Measurements from ENCODE around the gene SUPT4H1. TPM values are rescaled to one million over a fixed set of nuclear protein-coding genes. Genes with fewer than 3 reads are reported as not detected.

The SUPT4H1 gene
- total RNA-seq, 1 donor from 2014 or later: 82.4 TPM

GRCh38 chr17:58313815-58314705 is 37.9 kb downstream of the SUPT4H1 start:
- no peaks in the 10 kb centered on the region for H3K4me1 ChIP-seq
- no peaks in the 10 kb centered on the region for H3K9me3 ChIP-seq
- ATAC-seq (no peak), DNase-seq (no peak)
- TF ChIP-seq CTCF (IDR thresholded peaks at IDR 0.05): no peak
- H3K27ac ChIP-seq: no peak overlapping the region
- H3K27me3 ChIP-seq (ENCODE audit: low read depth): no peaks in the 10 kb centered on the region
- H3K4me3 ChIP-seq: no peak overlapping the region
- intact Hi-C loops (cut with DNase I): no loop called here
- H3K36me3 ChIP-seq: no peaks in the 10 kb centered on the region

- no peak for ATAC-seq
- Histone ChIP-seq H3K27ac (no peak overlapping the region), H3K27me3 (ENCODE audit: low read depth) (no peaks in the 10 kb centered on the region), H3K9me3 (no peaks in the 10 kb centered on the region), H3K4me3 (no peak overlapping the region), H3K36me3 (no peaks in the 10 kb centered on the region), H3K4me1 (no peaks in the 10 kb centered on the region)
- TF ChIP-seq CTCF (IDR thresholded peaks at IDR 0.05): no peak
- no peak for DNase-seq
- intact Hi-C loops (cut with DNase I): no loop called here
These were observed 39.2 kb downstream of the SUPT4H1 start for GRCh38 chr17:58312829-58313228.

- no peak for ATAC-seq
- intact Hi-C loops (cut with DNase I): no loop called here
- no peak for TF ChIP-seq CTCF (IDR thresholded peaks at IDR 0.05)
- no peaks in the 10 kb centered on the region for H3K4me1 ChIP-seq
- no peak overlapping the region for H3K4me3 ChIP-seq
- no peaks in the 10 kb centered on the region for H3K36me3 ChIP-seq
- H3K27me3 ChIP-seq (ENCODE audit: low read depth): no peaks in the 10 kb centered on the region
- no peak for DNase-seq
- H3K9me3 ChIP-seq: no peaks in the 10 kb centered on the region
- no peak overlapping the region for H3K27ac ChIP-seq
These were observed 39.9 kb downstream of the SUPT4H1 start for GRCh38 chr17:58312021-58312630.

- no peak for ATAC-seq
- DNase-seq: no peak
- Histone ChIP-seq H3K9me3 (no peaks in the 10 kb centered on the region), H3K27me3 (ENCODE audit: low read depth) (no peaks in the 10 kb centered on the region), H3K4me3 (no peak overlapping the region), H3K27ac (no peak overlapping the region), H3K4me1 (no peaks in the 10 kb centered on the region), H3K36me3 (no peaks in the 10 kb centered on the region)
- intact Hi-C loops (cut with DNase I): no loop called here
- TF ChIP-seq CTCF (IDR thresholded peaks at IDR 0.05): no peak
These were observed 40.5 kb downstream of the SUPT4H1 start for GRCh38 chr17:58311429-58311894.

GRCh38 chr17:58310511-58311428 is 41.2 kb downstream of the SUPT4H1 start:
- no peaks in the 10 kb centered on the region for H3K36me3 ChIP-seq
- H3K27me3 ChIP-seq (ENCODE audit: low read depth): no peaks in the 10 kb centered on the region
- DNase-seq: no peak
- no peak for TF ChIP-seq CTCF (IDR thresholded peaks at IDR 0.05)
- H3K27ac ChIP-seq: no peak overlapping the region
- H3K4me3 ChIP-seq: no peak overlapping the region
- no peak for ATAC-seq
- no peaks in the 10 kb centered on the region for H3K4me1 ChIP-seq
- intact Hi-C loops (cut with DNase I): no loop called here
- no peaks in the 10 kb centered on the region for H3K9me3 ChIP-seq

Data from lower lobe of right lung (tissue), 2 donors.